ENCODE data around the gene POFUT2. TPM values are rescaled to one million over a fixed set of nuclear protein-coding genes. Genes with fewer than 3 reads are reported as not detected.

Gene POFUT2
- total RNA-seq, 4 donors from 2014 or later: 4.8 to 11.0 (median 5.9) TPM

GRCh38 chr21:45313682-45314081 lies 26.0 kb upstream of the POFUT2 start:
- in situ Hi-C loops (cut with MboI; ENCODE audit: low sequenced_read_pairs in 4 of 4) (no loop called here), intact Hi-C loops (cut with DNase I; ENCODE audit: low total_unique reads) (no loop called here)
- Histone ChIP-seq H3K9me3 (no peaks in the 10 kb centered on the region), H3K4me1 (peaks cover 12 to 13% of the 10 kb centered on the region in 2 donors), H3K27ac (no peak overlapping the region), H3K27me3 (peaks cover 0 to 9% (median 8%) of the 10 kb centered on the region in 3 donors), H3K36me3 (no peaks in the 10 kb centered on the region), H3K4me3 (no peak overlapping the region)
- ATAC-seq (no peak), DNase-seq (no peak)
- no peak for TF ChIP-seq POLR2A (IDR thresholded peaks at IDR 0.05)
- TF ChIP-seq, protein P1, sequence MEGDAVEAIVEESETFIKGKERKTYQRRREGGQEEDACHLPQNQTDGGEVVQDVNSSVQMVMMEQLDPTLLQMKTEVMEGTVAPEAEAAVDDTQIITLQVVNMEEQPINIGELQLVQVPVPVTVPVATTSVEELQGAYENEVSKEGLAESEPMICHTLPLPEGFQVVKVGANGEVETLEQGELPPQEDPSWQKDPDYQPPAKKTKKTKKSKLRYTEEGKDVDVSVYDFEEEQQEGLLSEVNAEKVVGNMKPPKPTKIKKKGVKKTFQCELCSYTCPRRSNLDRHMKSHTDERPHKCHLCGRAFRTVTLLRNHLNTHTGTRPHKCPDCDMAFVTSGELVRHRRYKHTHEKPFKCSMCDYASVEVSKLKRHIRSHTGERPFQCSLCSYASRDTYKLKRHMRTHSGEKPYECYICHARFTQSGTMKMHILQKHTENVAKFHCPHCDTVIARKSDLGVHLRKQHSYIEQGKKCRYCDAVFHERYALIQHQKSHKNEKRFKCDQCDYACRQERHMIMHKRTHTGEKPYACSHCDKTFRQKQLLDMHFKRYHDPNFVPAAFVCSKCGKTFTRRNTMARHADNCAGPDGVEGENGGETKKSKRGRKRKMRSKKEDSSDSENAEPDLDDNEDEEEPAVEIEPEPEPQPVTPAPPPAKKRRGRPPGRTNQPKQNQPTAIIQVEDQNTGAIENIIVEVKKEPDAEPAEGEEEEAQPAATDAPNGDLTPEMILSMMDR (IDR thresholded peaks at IDR 0.05 in 4 of 5, conservative IDR thresholded peaks at IDR 0.05 in 1 of 5): no peak

GRCh38 chr21:45313015-45313414 lies 25.3 kb upstream of the POFUT2 start:
- ATAC-seq (no peak), DNase-seq (no peak)
- no peak overlapping the region for H3K4me3 ChIP-seq
- in situ Hi-C loops (cut with MboI; ENCODE audit: low sequenced_read_pairs in 4 of 4): no loop called here
- peaks cover 3 to 15% (median 11%) of the 10 kb centered on the region in 3 donors for H3K27me3 ChIP-seq
- intact Hi-C loops (cut with DNase I; ENCODE audit: low total_unique reads): no loop called here
- peaks cover 10 to 19% of the 10 kb centered on the region in 2 donors for H3K4me1 ChIP-seq
- no peaks in the 10 kb centered on the region for H3K36me3 ChIP-seq
- H3K9me3 ChIP-seq: no peaks in the 10 kb centered on the region
- TF ChIP-seq, protein P1 (IDR thresholded peaks at IDR 0.05 in 4 of 5, conservative IDR thresholded peaks at IDR 0.05 in 1 of 5): no peak
- no peak for TF ChIP-seq POLR2A (IDR thresholded peaks at IDR 0.05)
- H3K27ac ChIP-seq: no peak overlapping the region

DNA sequence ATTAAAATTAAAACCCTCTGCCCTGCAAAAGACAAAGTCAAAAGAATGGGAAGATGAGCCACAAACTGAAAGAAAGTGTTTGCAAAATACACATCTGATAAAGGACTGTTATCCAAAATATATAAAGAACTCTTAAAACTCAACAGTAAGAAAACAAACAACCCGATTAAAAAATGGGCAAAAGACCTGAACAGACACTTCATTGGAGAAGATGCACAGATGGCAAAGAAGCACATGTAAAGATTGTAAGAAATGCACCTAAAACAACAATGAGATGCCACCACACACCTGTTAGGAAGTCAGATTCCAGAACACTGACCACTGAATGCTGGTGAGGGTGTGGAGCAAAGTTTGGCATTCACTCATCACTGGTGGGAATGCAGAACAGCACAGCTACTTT lies 24.6 kb upstream of the POFUT2 start:
- intact Hi-C loops (cut with DNase I; ENCODE audit: low total_unique reads): no loop called here
- ATAC-seq (no peak), DNase-seq (no peak)
- Histone ChIP-seq H3K27me3 (peaks cover 8 to 20% (median 11%) of the 10 kb centered on the region in 3 donors), H3K9me3 (no peaks in the 10 kb centered on the region), H3K4me1 (peaks cover 6 to 19% of the 10 kb centered on the region in 2 donors), H3K27ac (no peak overlapping the region), H3K4me3 (no peak overlapping the region), H3K36me3 (no peaks in the 10 kb centered on the region)
- no peak for TF ChIP-seq POLR2A (IDR thresholded peaks at IDR 0.05)
- TF ChIP-seq, protein P1 (IDR thresholded peaks at IDR 0.05 in 4 of 5, conservative IDR thresholded peaks at IDR 0.05 in 1 of 5): no peak
- in situ Hi-C loops (cut with MboI; ENCODE audit: low sequenced_read_pairs in 4 of 4): no loop called here

GRCh38 chr21:45310459-45310858 lies 22.8 kb upstream of the POFUT2 start:
- in situ Hi-C loops (cut with MboI; ENCODE audit: low sequenced_read_pairs in 4 of 4) (no loop called here), intact Hi-C loops (cut with DNase I; ENCODE audit: low total_unique reads) (no loop called here)
- TF ChIP-seq POLR2A (IDR thresholded peaks at IDR 0.05): no peak
- TF ChIP-seq, protein P1 (IDR thresholded peaks at IDR 0.05 in 4 of 5, conservative IDR thresholded peaks at IDR 0.05 in 1 of 5): no peak
- no peak overlapping the region for H3K27ac ChIP-seq
- no peaks in the 10 kb centered on the region for H3K36me3 ChIP-seq
- H3K27me3 ChIP-seq: peaks cover 16 to 32% (median 18%) of the 10 kb centered on the region in 3 donors
- no peak for DNase-seq
- ATAC-seq: no peak
- no peaks in the 10 kb centered on the region for H3K9me3 ChIP-seq
- H3K4me3 ChIP-seq: no peak overlapping the region
- peaks cover 6 to 28% of the 10 kb centered on the region in 2 donors for H3K4me1 ChIP-seq

DNA sequence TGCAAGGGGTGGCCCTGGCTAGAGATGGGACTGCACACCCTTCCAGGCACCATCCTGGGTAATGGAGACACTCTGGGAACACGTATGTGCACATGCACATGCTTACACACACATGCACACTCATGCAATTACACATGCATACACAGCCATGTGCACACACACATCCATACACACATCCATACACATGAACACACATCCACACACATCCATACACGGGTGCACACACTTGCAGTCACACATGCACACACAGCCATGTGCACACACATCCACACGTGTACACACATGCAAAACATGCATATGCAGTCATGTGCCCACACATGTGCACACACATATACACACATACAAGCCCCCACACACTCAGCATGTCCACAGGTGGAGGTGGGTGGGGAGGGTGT lies 22.3 kb upstream of the POFUT2 start:
- no peak overlapping the region for H3K27ac ChIP-seq
- peaks cover 16 to 32% (median 18%) of the 10 kb centered on the region in 3 donors for H3K27me3 ChIP-seq
- intact Hi-C loops (cut with DNase I; ENCODE audit: low total_unique reads): loop anchor here (1.0 kb wide), 1 partner anchor 18 kb away; no protein-coding TSS in a partner anchor
- H3K36me3 ChIP-seq: no peaks in the 10 kb centered on the region
- TF ChIP-seq POLR2A (IDR thresholded peaks at IDR 0.05): no peak
- TF ChIP-seq, protein P1 (IDR thresholded peaks at IDR 0.05 in 4 of 5, conservative IDR thresholded peaks at IDR 0.05 in 1 of 5): no peak
- ATAC-seq (no peak), DNase-seq (no peak)
- H3K4me3 ChIP-seq: no peak overlapping the region
- peaks cover 6 to 28% of the 10 kb centered on the region in 2 donors for H3K4me1 ChIP-seq
- in situ Hi-C loops (cut with MboI; ENCODE audit: low sequenced_read_pairs in 4 of 4): no loop called here
- no peaks in the 10 kb centered on the region for H3K9me3 ChIP-seq

Measured in gastrocnemius medialis (tissue), 4 donors.